PC-3 (cell line): ENCODE measurements around the gene COL9A3. TPM values are rescaled to one million over a fixed set of nuclear protein-coding genes. Genes with fewer than 3 reads are reported as not detected.

Source experiments
- ATAC-seq: fragments of 200-7000 bp; cut with Tn5 transposase; 2 replicates; pipeline ENCODE4 v1.9.1; 2020; ENCODE audit warnings: mild to moderate bottlenecking, moderate library complexity
- BruUV-seq: library from RNA; stranded (reverse); fragments of 400-500 nt; replicated peaks from 2 replicates; lab custom pipeline; 2021; lab: Mats Ljungman, UMichigan
- CTCF ChIA-PET: fragments of 300-600 bp; sonication (Branson Sonifier 250); formaldehyde crosslinking; loops from one replicate; lab custom pipeline; 2022; ENCODE audit warnings: antibody characterized with exemption; lab: Charles Lee
- POLR2A ChIA-PET: fragments of 300-600 bp; sonication (Branson Sonifier 250); formaldehyde crosslinking; loops from one replicate; lab custom pipeline; 2022; ENCODE audit warnings: antibody characterized with exemption; ENCODE audit not compliant: unreplicated experiment; lab: Charles Lee
- DNase-seq: peaks from one replicate; pipeline ENCODE4 v3.0.0-alpha.2; 2015
- H2AFZ ChIP-seq: fragments of 300-600 bp; sonication (generic); 2 replicates; pipeline ENCODE4 v1.6.0; 2016; ENCODE audit warnings: antibody characterized with exemption, low read length
- H3F3A ChIP-seq: fragments of 300-600 bp; sonication (generic); one replicate; pipeline ENCODE4 v1.6.0; 2017; ENCODE audit warnings: antibody characterized with exemption, low read length, control low read depth, mild to moderate bottlenecking; ENCODE audit not compliant: unreplicated experiment
- H3K27ac ChIP-seq: fragments of 300-600 bp; sonication (generic); 2 replicates; pipeline ENCODE4 v1.5.1; 2016; ENCODE audit warnings: mild to moderate bottlenecking, low read length
- H3K27me3 ChIP-seq: fragments of 300-600 bp; sonication (generic); 2 replicates; pipeline ENCODE4 v1.6.1; 2016; ENCODE audit warnings: low read length, mixed read lengths
- H3K36me3 ChIP-seq: fragments of 300-600 bp; sonication (generic); 2 replicates; pipeline ENCODE4 v1.6.1; 2016; ENCODE audit warnings: low read depth, mixed run types, low read length, mixed read lengths
- H3K4me1 ChIP-seq: fragments of 300-600 bp; sonication (generic); 2 replicates; pipeline ENCODE4 v1.5.1; 2016; ENCODE audit warnings: low read length; ENCODE audit not compliant: insufficient read depth
- H3K4me2 ChIP-seq: fragments of 300-600 bp; sonication (generic); 2 replicates; pipeline ENCODE4 v1.6.0; 2016; ENCODE audit warnings: low read length
- H3K4me3 ChIP-seq: fragments of 300-600 bp; sonication (generic); 2 replicates; pipeline ENCODE4 v1.5.1; 2016; ENCODE audit warnings: mild to moderate bottlenecking, low read length, mixed read lengths
- H3K79me2 ChIP-seq: fragments of 300-600 bp; sonication (generic); 2 replicates; pipeline ENCODE4 v1.6.1; 2017; ENCODE audit warnings: low read length, mixed read lengths
- H3K9ac ChIP-seq: fragments of 300-600 bp; sonication (generic); 2 replicates; pipeline ENCODE4 v1.6.0; 2016; ENCODE audit warnings: mild to moderate bottlenecking, low read length
- H3K9me2 ChIP-seq: fragments of 300-600 bp; sonication (generic); replicated peaks from 2 replicates; pipeline ENCODE4 v1.6.1; 2016; ENCODE audit warnings: mixed run types, low read length, mixed read lengths
- H3K9me3 ChIP-seq: fragments of 300-600 bp; sonication (generic); 2 replicates; pipeline ENCODE4 v1.6.1; 2016; ENCODE audit warnings: low read length, mixed read lengths
- H4K20me1 ChIP-seq: fragments of 300-600 bp; sonication (generic); 2 replicates; pipeline ENCODE4 v1.6.1; 2016; ENCODE audit warnings: low read length, mixed read lengths
- CTCF ChIP-seq: fragments of 300-600 bp; sonication (generic); conservative IDR thresholded peaks from 2 replicates; pipeline ENCODE4 v1.5.1; 2017; ENCODE audit warnings: antibody characterized with exemption, low read depth, mild to moderate bottlenecking, low read length
- EZH2 ChIP-seq: fragments of 300-600 bp; sonication (generic); IDR thresholded peaks from one replicate; pipeline ENCODE4 v1.6.1; 2017; ENCODE audit warnings: antibody characterized with exemption, mild to moderate bottlenecking, low read length; ENCODE audit not compliant: unreplicated experiment
- EZH2phosphoT487 ChIP-seq: fragments of 300-600 bp; sonication (generic); IDR thresholded peaks from 2 replicates; pipeline ENCODE4 v1.6.1; 2018; ENCODE audit warnings: mild to moderate bottlenecking, antibody characterized with exemption, low read length, borderline replicate concordance
- intact Hi-C: fragments of 100-400 bp; cut with micrococcal nuclease; formaldehyde crosslinking; loops from 2 replicates; pipeline ENCODE4 v1.9.0; 2023
- total RNA-seq: library from RNA; depleted of rRNA; stranded (reverse); fragments of >200 nt; gene quantifications from 2 replicates; pipeline ENCODE4 v1.2.3, GENCODE V29; 2014

Gene COL9A3
- total RNA-seq, 1 experiment from 2014 or later = 14.3 TPM

DNA sequence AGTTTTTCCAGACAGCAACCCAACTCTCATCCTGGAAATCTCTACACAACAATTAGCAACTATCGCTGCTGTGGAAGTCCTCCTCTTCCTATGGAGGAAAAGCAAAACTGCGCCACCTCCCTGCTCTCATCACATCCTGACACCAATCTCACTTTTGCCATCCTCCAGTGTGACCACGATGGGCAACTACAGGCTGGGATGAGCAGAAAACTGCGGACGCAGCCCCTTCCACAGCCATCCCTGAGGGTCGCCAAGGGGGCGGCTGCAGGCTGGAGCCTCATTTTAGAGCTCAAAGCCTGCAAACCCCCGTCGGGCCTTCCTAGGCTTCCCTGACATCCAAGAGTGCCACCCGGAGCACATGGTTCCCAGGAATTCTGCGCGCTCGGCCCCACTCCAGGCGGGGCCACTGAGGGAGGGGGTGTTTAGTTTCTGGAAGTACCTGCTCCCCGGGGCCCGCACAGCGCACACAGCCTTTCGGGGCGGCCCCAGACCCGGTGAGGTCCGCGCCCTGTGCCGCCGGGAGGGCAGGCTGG, 43.6 kb downstream of the COL9A3 start:
- CTCF ChIA-PET = interaction anchor here (0.6 kb wide), 1 partner anchor 38 kb away, joined by 3 read pairs; no protein-coding TSS in a partner anchor
- POLR2A ChIA-PET = no interaction called here
- Histone ChIP-seq H3K27me3 (no peaks in the 10 kb centered on the region), H3K4me3 (peak overlapping the region; percentile 81), H3K4me1 (peaks cover 16% of the 10 kb centered on the region), H3K79me2 (peaks cover 41% of the 10 kb centered on the region), H3K9me2 (no peaks in the 10 kb centered on the region), H3K36me3 (no peaks in the 10 kb centered on the region), H4K20me1 (peaks cover 13% of the 10 kb centered on the region), H3K27ac (no peak overlapping the region), H3K9me3 (no peaks in the 10 kb centered on the region), H2AFZ (peak overlapping the region; percentile 65), H3F3A (no peaks in the 10 kb centered on the region), H3K9ac (peak overlapping the region; percentile 76), H3K4me2 (peak overlapping the region; percentile 98)
- BruUV-seq = no TSS peak
- peak; percentile 58 for TF ChIP-seq CTCF
- TF ChIP-seq EZH2 = no peak
- no peak for TF ChIP-seq EZH2phosphoT487
- ATAC-seq (peak; percentile 58), DNase-seq (peak; percentile 57)
- intact Hi-C loops = loop anchor here (1.0 kb wide), 1 partner anchor 38 kb away; no protein-coding TSS in a partner anchor

DNA sequence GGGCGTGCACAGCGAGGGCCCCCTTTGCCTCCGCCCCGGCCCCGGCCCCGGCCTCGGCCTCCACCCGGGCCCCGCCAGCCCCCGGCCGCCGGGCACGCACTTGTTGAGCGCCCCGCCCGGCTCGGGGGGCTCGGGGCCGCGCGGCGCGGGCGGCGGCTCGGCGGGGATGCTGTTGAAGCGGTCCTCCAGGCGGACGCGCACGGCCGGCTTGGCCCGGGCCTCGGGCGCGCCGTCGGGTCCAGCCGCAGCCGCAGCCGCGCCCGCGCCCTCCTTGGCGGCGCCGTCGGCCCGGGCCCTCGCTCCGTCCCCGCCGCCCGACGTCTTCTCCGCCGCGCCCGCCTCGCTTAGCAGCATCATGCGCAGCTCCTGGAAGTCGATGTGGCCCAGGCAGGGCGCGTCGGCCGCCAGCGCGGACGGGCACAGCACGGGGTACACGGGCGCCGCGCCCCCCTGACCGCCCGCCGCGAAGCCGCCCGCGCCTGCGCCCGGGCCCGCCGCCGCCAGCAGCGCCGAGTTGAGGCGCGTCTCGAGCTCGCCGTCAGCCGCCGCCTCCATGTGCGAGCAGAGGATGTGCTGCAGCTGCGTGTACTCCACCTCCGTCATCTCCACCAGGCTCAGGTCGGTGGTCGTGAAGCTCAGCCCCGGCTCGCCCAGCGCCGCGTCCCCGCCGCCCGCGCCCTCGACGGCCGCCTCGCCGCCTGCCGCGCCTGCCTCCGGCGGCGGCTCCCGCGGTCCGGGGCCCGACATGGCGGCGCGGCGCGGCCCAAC, 44.3 kb downstream of the COL9A3 start:
- TF ChIP-seq EZH2 (no peak), EZH2phosphoT487 (no peak), CTCF (no peak)
- H3K79me2 ChIP-seq = peaks cover 40% of the 10 kb centered on the region
- no peak overlapping the region for H3K27ac ChIP-seq
- H3F3A ChIP-seq = no peaks in the 10 kb centered on the region
- no peaks in the 10 kb centered on the region for H3K27me3 ChIP-seq
- ATAC-seq = peak; percentile 41
- no peaks in the 10 kb centered on the region for H3K36me3 ChIP-seq
- POLR2A ChIA-PET = interaction anchor here (0.6 kb wide), 1 partner anchor 36 kb away, joined by 5 read pairs; no protein-coding TSS in a partner anchor
- peak overlapping the region; percentile 81 for H3K4me3 ChIP-seq
- H3K4me2 ChIP-seq = peak overlapping the region; percentile 98
- H3K9me3 ChIP-seq = no peaks in the 10 kb centered on the region
- H3K9me2 ChIP-seq = no peaks in the 10 kb centered on the region
- intact Hi-C loops = loop anchor here (1.0 kb wide), 1 partner anchor 39 kb away; no protein-coding TSS in a partner anchor
- peak overlapping the region; percentile 65 for H2AFZ ChIP-seq
- H3K4me1 ChIP-seq = peaks cover 16% of the 10 kb centered on the region
- no TSS peak for BruUV-seq
- CTCF ChIA-PET = interaction anchor here (0.6 to 1.1 kb wide), 5 partner anchors 14 to 46 kb away, joined by 3 to 8 read pairs (median 6); no protein-coding TSS in a partner anchor
- peaks cover 13% of the 10 kb centered on the region for H4K20me1 ChIP-seq
- H3K9ac ChIP-seq = peak overlapping the region; percentile 76
- DNase-seq = no peak
